Measurements from ENCODE around the gene AKAP8L. TPM values are rescaled to one million over a fixed set of nuclear protein-coding genes. Genes with fewer than 3 reads are reported as not detected.

Gene AKAP8L
- total and polyA plus RNA-seq, 9 of the 15 experiments (the other 6 are each of a cell fraction or from before 2014, with no cell fraction given) = 2.4 to 116 (median 70.7) TPM

DNA sequence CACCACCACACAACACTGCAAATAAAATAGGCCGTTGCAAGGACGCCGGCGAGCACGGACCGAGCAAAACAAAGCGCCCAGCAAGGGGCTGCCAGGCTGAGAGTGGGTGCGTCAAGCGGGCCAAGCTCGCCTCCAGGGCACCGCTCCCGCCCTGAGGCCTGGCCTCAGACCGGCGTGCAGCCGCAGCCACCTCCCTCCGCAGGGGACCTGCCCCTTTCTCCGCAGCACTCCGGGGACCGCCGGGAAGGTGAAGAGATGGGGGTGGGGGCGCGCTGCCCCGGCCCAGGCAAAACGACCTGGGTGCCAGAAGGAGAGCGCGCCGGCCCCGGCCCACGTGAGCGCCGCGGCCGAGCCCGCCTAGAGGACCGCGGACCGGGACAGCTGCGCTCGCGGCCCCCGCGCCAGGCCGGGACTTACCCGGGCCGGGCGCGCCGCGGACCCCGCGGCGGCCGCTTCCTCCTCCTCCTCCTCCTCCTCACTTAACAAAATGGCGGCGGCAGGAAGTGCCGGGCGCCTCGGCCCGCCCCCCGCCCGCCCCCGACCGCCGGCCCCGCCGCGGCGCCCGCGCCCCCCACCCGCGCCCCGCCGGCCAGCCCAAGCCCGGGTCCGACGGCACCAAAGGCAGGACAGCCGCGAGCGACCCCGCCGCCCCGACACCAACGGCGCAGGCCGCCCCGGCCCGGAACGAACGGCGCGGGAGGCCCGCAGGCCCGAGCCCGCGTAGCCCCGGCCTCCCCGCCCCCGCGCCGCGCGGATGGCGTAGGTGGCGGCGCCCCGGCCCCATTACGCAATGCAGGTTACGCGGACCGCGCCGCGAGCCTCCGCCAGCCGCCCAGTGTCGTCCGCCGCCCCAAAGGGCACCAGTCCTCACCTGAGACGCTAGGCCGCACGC lies 87.1 kb downstream of the AKAP8L start (continued):
- no peak for TF ChIP-seq REST (IDR thresholded peaks at IDR 0.05; ENCODE audit: borderline replicate concordance)
- no peak for TF ChIP-seq REST (CRISPR knock-in tag; IDR thresholded peaks at IDR 0.05; ENCODE audit: low read depth)
- peak; percentile 12; the same call in 1 of the 2 replicates for TF ChIP-seq THAP12 (CRISPR knock-in tag; IDR thresholded peaks at IDR 0.05)
- peak; percentile 80 for TF ChIP-seq RBFOX2 (IDR thresholded peaks at IDR 0.05; ENCODE audit: low read depth, low read length)
- TF ChIP-seq HMGN3 (IDR thresholded peaks at IDR 0.05; ENCODE audit: borderline replicate concordance, extremely low read depth, insufficient read length, low read depth, low read length) = peak; percentile 2
- peak; percentile 96; the same call in 1 of the 2 replicates for TF ChIP-seq ZSCAN29 (IDR thresholded peaks at IDR 0.05)
- TF ChIP-seq CREM (IDR thresholded peaks at IDR 0.05; ENCODE audit: low read depth) = peak; percentile 66
- peak; percentile 69; the same call in 1 of the 2 replicates for TF ChIP-seq ZBTB43 (CRISPR knock-in tag; IDR thresholded peaks at IDR 0.05)
- TF ChIP-seq CXXC5 (CRISPR knock-in tag; IDR thresholded peaks at IDR 0.05) = peak; percentile 74; the same call in 1 of the 2 replicates
- no peak for TF ChIP-seq MBD1 (CRISPR knock-in tag; IDR thresholded peaks at IDR 0.05)
- TF ChIP-seq SIN3B (IDR thresholded peaks at IDR 0.05; ENCODE audit: low read depth) = peak; percentile 12; the same call in 1 of the 2 replicates
- peak; percentile 48 for TF ChIP-seq RB1 (IDR thresholded peaks at IDR 0.05; ENCODE audit: low read depth)
- TF ChIP-seq RAD51 (IDR thresholded peaks at IDR 0.05; ENCODE audit: borderline replicate concordance, low read depth) = no peak
